Limb (tissue), 2 donors: ENCODE data around the gene PTAR1.

Experiments
- DNase-seq, 2 donors: peaks; one replicate each; pipeline ENCODE4 v3.0.0-alpha.2; 2016; ENCODE audit errors: extremely low spot score in 2 of 2

Gene PTAR1

DNA sequence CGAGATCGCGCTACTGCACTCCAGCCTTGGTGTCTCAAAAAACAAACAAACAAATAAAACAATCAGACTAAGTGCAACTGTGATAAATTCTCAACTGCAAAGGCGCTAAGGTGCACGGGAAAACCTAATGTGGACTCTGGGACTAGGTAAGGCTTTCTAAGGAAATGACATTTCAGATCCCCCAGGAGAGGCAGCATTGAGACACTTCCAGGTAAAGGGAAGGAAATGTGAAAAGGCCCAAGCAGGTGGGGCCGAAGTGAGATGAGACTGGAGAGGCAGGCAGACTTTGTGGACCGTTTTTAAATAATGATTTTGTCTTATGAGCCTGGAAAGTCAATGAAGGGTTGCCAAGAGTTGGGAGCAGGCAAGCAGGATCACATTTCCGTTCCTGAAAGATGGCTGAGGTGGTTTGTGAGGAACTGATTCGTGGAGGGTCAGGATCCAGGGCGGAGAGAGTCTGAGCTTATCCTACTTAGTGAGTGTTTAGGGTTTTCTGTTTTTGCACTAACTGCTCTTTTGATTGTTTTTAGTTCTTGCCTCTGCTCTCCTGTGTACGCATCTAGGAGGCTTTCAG, 85.6 kb downstream of the PTAR1 start:
- peak; percentile 30 for DNase-seq

DNA sequence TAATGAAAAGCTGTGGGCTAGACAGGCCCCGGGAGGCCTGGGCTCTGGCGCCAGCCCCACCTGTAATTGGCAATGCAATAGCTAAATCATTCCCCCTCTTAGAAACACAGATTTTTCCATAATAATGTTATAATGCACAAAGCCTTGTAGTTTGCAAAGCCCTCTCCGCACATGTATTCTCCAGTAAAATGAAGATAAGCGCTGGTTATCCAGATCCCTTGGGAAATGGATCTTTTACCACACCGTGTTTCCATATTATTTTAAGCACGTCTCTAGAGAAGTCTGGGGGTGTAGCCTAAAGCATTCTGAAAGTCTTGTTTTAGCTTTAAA, 86.5 kb downstream of the PTAR1 start:
- DNase-seq, result no peak

DNA sequence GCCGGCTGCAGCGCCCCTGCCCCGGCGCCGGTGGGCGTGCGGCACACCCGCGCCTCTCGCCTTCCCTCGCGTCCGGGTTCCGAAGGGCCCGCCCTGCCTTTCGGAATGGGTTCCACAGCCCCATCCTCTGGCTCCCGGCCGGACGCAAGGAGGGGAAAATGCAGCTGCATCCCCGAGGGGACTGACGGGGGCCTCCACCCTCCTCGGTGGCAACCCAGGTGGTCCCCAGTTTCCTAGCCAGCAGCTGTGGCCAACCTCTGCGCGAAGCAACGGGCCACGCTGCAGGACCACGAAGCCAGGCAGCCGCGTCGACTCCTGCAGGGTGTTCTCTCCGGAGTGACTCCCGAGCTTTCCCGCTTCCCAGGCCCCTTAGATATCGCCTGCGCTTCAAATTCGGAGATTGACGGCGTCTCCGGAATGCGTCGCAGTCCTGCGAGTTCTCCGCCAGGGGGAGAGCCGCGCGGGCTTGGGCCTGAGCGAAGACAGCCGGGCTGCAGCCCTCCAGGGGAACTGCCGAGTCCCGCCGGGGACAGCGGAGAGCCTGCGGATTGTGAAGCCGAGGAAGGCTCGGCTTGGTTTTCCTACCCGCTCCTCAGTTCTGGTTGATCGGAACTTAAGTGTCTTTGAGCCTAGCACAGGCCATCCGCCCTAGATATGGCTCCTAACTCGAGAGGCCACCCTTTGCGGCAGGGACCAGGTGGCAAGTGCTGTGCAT, 87.1 kb downstream of the PTAR1 start:
- DNase-seq, result peak; percentile 88 to 90

GRCh38 chr9:69671879-69672595, 87.8 kb downstream of the PTAR1 start, which contains the start of gene APBA1:
Gene APBA1 (minus strand): TSS chr9:69672371.
- peak; percentile 76 to 89 for DNase-seq

DNA sequence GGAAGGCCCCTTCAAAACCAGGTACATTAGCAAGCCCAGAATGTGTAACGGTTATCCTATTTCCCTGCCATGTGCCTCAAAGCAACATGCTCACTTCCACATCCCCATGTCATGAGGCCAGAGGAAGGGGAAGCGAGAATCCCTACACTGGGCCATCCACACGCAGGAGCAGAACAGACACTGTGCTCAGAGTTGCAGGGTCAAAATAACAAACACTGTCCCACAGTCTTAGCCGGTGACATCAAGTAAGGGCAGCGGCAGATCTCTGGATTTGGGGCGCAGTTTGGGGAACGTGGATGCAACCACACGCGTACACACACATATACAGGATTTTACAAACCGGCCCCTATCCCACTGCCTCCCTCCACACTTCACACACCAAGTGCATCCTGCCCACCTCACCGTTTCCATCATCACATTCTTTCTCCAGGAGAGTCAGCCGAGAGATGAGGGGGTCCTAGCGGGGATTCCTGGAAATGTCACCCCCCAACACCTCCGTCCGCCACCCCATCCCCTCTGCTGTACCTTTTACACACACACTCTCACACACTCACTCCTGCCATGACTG, 88.4 kb downstream of the PTAR1 start:
- DNase-seq, result peak in 1 of 2 donors; percentile 41

DNA sequence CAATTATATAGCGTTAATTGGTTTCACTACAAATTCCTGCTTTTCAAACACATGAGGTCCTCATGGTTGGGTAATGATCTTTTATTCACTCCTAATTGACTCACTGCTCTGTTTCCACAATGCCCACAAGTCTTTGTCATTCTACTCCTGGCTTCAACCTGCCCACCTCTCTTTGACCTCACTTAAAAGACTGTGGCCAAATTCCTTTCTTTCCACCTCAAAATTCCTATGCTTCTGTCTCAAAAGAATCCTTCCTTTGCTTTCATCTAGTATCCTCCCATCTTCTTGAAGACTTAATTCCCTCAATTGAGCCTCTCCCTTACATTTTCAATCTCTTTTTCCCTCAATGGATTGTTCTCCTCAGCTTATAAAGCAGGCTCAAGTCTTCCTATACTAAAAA, 92.5 kb downstream of the PTAR1 start:
- no peak for DNase-seq

GRCh38 chr9:69660304-69660703, 99.5 kb downstream of the PTAR1 start:
- DNase-seq, result no peak
